ENCODE data around the gene IFITM5.

Gene IFITM5

DNA sequence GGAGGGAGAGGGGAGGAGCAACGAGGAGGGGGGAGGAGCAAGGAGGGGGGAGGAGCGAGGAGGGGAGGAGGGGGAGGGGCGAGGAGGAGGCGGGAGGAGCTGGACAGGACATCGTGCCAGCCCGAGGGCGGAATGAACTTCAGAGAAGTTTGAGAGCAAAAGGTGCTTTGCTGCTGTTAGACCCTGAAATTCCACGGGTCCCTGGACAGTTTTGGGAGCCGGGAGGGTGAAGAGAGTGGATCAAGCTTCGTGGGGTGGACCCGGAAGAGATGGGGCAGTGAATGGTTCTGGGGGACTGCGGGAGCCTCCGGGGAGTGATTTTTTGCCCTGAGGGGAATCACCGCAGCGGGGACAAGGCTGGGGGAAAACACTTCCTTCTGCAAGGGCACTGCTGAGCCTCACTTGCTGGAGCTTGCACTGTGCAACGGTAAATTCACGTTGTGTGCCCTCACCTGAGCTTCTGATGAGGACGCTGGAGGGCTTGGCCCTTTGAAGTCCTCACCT lies 31.8 kb downstream of the IFITM5 start:
- Histone ChIP-seq H3F3A (ENCODE audit: control insufficient read depth, insufficient read depth) (peaks cover 42% of the 10 kb centered on the region), H3K4me2 (ENCODE audit: low read length) (peak overlapping the region; percentile 90), H3K9me3 (ENCODE audit: control insufficient read depth, insufficient read depth, low read length) (0 out of 2 replicates have a peak, but pooled peaks cover 4% of the 10 kb centered on the region), H3K4me1 (ENCODE audit: control insufficient read depth, low read length) (peaks cover 38% of the 10 kb centered on the region), H3K79me2 (ENCODE audit: control insufficient read depth, low read length) (peaks cover 9% of the 10 kb centered on the region), H3K4me3 (ENCODE audit: low read length) (peak overlapping the region; percentile 77), H3K27me3 (ENCODE audit: control insufficient read depth, low read length) (no peaks in the 10 kb centered on the region), H3K36me3 (ENCODE audit: control insufficient read depth, low read length) (0 out of 2 replicates have a peak, but pooled peaks cover 3% of the 10 kb centered on the region), H4K20me1 (ENCODE audit: control insufficient read depth, insufficient read depth, low read depth, low read length) (no peaks in the 10 kb centered on the region), H3K9me2 (replicated peaks; ENCODE audit: control insufficient read depth, low read length) (no peaks in the 10 kb centered on the region), H3K27ac (ENCODE audit: low read depth, low read length) (peak overlapping the region; percentile 92)
- TF ChIP-seq CTCF (IDR thresholded peaks at IDR 0.05; ENCODE audit: low read depth, low read length, poor library complexity, severe bottlenecking) (no peak), EZH2phosphoT487 (IDR thresholded peaks at IDR 0.05; ENCODE audit: borderline replicate concordance, low read length) (no peak)

GRCh38 chr11:266676-267439 lies 32.5 kb downstream of the IFITM5 start:
- Histone ChIP-seq H3K36me3 (ENCODE audit: control insufficient read depth, low read length) (0 out of 2 replicates have a peak, but pooled peaks cover 3% of the 10 kb centered on the region), H3K79me2 (ENCODE audit: control insufficient read depth, low read length) (peaks cover 9% of the 10 kb centered on the region), H4K20me1 (ENCODE audit: control insufficient read depth, insufficient read depth, low read depth, low read length) (no peaks in the 10 kb centered on the region), H3K4me3 (ENCODE audit: low read length) (0 out of 2 replicates have a peak overlapping the region, but pooled peaks have one; percentile 35), H3K27ac (ENCODE audit: low read depth, low read length) (no peak overlapping the region), H3F3A (ENCODE audit: control insufficient read depth, insufficient read depth) (peaks cover 42% of the 10 kb centered on the region), H3K9me3 (ENCODE audit: control insufficient read depth, insufficient read depth, low read length) (0 out of 2 replicates have a peak, but pooled peaks cover 4% of the 10 kb centered on the region), H3K27me3 (ENCODE audit: control insufficient read depth, low read length) (no peaks in the 10 kb centered on the region), H3K4me1 (ENCODE audit: control insufficient read depth, low read length) (peaks cover 44% of the 10 kb centered on the region), H3K9me2 (replicated peaks; ENCODE audit: control insufficient read depth, low read length) (no peaks in the 10 kb centered on the region), H3K4me2 (ENCODE audit: low read length) (peak overlapping the region; percentile 39; the same call in 1 of the 2 replicates)
- no peak for TF ChIP-seq EZH2phosphoT487 (IDR thresholded peaks at IDR 0.05; ENCODE audit: borderline replicate concordance, low read length)
- TF ChIP-seq CTCF (IDR thresholded peaks at IDR 0.05; ENCODE audit: low read depth, low read length, poor library complexity, severe bottlenecking): no peak

- Histone ChIP-seq H3K36me3 (ENCODE audit: control insufficient read depth, low read length) (no peaks in the 10 kb centered on the region), H3K4me2 (ENCODE audit: low read length) (peak overlapping the region; percentile 40), H3K4me3 (ENCODE audit: low read length) (no peak overlapping the region), H3K9me2 (replicated peaks; ENCODE audit: control insufficient read depth, low read length) (no peaks in the 10 kb centered on the region), H3K9me3 (ENCODE audit: control insufficient read depth, insufficient read depth, low read length) (0 out of 2 replicates have a peak, but pooled peaks cover 4% of the 10 kb centered on the region), H3K27me3 (ENCODE audit: control insufficient read depth, low read length) (no peaks in the 10 kb centered on the region), H3K4me1 (ENCODE audit: control insufficient read depth, low read length) (peaks cover 44% of the 10 kb centered on the region), H3K27ac (ENCODE audit: low read depth, low read length) (peak overlapping the region; percentile 30; the same call in 1 of the 2 replicates), H3F3A (ENCODE audit: control insufficient read depth, insufficient read depth) (peaks cover 15% of the 10 kb centered on the region), H3K79me2 (ENCODE audit: control insufficient read depth, low read length) (no peaks in the 10 kb centered on the region), H4K20me1 (ENCODE audit: control insufficient read depth, insufficient read depth, low read depth, low read length) (no peaks in the 10 kb centered on the region)
- TF ChIP-seq CTCF (IDR thresholded peaks at IDR 0.05; ENCODE audit: low read depth, low read length, poor library complexity, severe bottlenecking) (no peak), EZH2phosphoT487 (IDR thresholded peaks at IDR 0.05; ENCODE audit: borderline replicate concordance, low read length) (no peak)
Measured at GRCh38 chr11:261624-262023, 37.7 kb downstream of the IFITM5 start.

Data from DOHH2 (cell line).